Activated CD8-positive, alpha-beta T cell treated with anti-CD3 and anti-CD28 coated beads for 36 hours (primary cell): Measurements from ENCODE around the gene COPS7B. TPM values are rescaled to one million over a fixed set of nuclear protein-coding genes. Genes with fewer than 3 reads are reported as not detected.

Experiments
- ATAC-seq: fragments of 200-7000 bp; cut with Tn5 transposase; one replicate; pipeline ENCODE4 v1.10.0; 2021; ENCODE audit warnings: mild to moderate bottlenecking, moderate library complexity
- CTCF ChIA-PET: fragments of 350-600 bp; sonication (Branson Sonifier 250); formaldehyde crosslinking; loops from one replicate; lab custom pipeline; 2021; ENCODE audit warnings: antibody characterized with exemption; lab: Charles Lee
- POLR2A ChIA-PET: fragments of 350-600 bp; sonication (Branson Sonifier 250); formaldehyde crosslinking; loops from one replicate; lab custom pipeline; 2021; ENCODE audit warnings: antibody characterized with exemption; lab: Charles Lee
- DNase-seq: peaks from one replicate; pipeline ENCODE4 v3.0.0-alpha.2; 2020
- H3K27ac Mint-ChIP-seq: one replicate; pipeline ENCODE4 v1.8.0; 2021; ENCODE audit warnings: mild to moderate bottlenecking, mixed read lengths
- H3K27me3 Mint-ChIP-seq: one replicate; pipeline ENCODE4 v1.8.0; 2021; ENCODE audit warnings: mixed read lengths
- H3K36me3 Mint-ChIP-seq: one replicate; pipeline ENCODE4 v1.8.0; 2021; ENCODE audit warnings: low read depth, mixed read lengths
- H3K4me1 Mint-ChIP-seq: one replicate; pipeline ENCODE4 v1.8.0; 2021; ENCODE audit warnings: low read depth, mixed read lengths
- H3K4me3 Mint-ChIP-seq: one replicate; pipeline ENCODE4 v1.8.0; 2021; ENCODE audit warnings: mild to moderate bottlenecking, moderate library complexity, mixed read lengths
- H3K9me3 Mint-ChIP-seq: one replicate; pipeline ENCODE4 v1.8.0; 2021; ENCODE audit warnings: mixed read lengths
- intact Hi-C: fragments of 100-400 bp; cut with micrococcal nuclease; formaldehyde crosslinking; loops from one replicate; pipeline ENCODE4 v1.10.0; 2022
- total RNA-seq, 2 experiments: library from RNA; stranded (reverse); gene quantifications; one replicate each; pipeline ENCODE4 v1.2.3, GENCODE V29; 2021
- TF ChIP-seq, protein P1 (sequence below): fragments of 200-600 bp; IDR thresholded peaks from one replicate; pipeline ENCODE4 v1.8.0; 2022; ENCODE audit warnings: antibody characterized with exemption, mild to moderate bottlenecking

COPS7B gene
- total RNA-seq, 2 experiments from 2014 or later, result 51.3 to 53.6 TPM

DNA sequence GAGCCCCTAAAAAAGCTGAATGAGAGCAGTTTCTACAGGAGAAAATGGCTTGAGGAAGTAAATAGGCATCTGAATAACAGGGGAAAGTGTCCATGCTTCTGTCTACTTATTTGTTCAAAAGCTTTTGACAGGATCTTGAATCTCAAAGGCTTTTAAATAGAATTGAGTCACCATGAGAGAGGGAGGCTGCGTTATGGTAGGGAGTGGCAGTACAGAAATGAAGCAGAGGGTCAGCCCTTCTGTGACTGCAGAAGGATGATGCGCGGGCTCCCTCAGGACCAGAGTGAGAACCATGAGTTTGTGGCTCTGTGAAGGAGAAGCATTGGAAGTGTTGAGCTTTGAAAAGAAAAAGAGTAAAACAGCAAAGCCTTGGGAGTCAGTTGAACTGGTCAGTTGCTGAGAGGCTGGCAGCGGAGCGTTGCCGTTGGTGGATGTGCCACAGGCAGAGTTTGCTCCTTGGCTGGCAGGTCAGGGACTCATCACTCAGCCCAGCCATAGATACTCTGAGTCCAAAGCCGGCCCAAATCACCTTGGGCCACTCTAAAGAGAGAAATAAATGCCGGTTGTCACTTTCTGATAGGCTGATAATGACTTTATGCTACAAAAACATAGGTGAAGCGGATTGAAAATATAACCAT, 17.4 kb downstream of the COPS7B start:
- Mint-ChIP-seq H3K9me3 (no peaks in the 10 kb centered on the region), H3K4me3 (no peak overlapping the region), H3K27ac (no peak overlapping the region), H3K27me3 (no peaks in the 10 kb centered on the region), H3K4me1 (peaks cover 2% of the 10 kb centered on the region), H3K36me3 (peaks cover 21% of the 10 kb centered on the region)
- intact Hi-C loops, result no loop called here
- ChIA-PET POLR2A (no interaction called here), CTCF (interaction anchor here (1.2 to 1.6 kb wide), 2 partner anchors 9 to 90 kb away, joined by 3 read pairs; no protein-coding TSS in a partner anchor)
- ATAC-seq, result no peak
- TF ChIP-seq, protein P1, sequence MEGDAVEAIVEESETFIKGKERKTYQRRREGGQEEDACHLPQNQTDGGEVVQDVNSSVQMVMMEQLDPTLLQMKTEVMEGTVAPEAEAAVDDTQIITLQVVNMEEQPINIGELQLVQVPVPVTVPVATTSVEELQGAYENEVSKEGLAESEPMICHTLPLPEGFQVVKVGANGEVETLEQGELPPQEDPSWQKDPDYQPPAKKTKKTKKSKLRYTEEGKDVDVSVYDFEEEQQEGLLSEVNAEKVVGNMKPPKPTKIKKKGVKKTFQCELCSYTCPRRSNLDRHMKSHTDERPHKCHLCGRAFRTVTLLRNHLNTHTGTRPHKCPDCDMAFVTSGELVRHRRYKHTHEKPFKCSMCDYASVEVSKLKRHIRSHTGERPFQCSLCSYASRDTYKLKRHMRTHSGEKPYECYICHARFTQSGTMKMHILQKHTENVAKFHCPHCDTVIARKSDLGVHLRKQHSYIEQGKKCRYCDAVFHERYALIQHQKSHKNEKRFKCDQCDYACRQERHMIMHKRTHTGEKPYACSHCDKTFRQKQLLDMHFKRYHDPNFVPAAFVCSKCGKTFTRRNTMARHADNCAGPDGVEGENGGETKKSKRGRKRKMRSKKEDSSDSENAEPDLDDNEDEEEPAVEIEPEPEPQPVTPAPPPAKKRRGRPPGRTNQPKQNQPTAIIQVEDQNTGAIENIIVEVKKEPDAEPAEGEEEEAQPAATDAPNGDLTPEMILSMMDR, result no peak
- DNase-seq, result no peak

DNA sequence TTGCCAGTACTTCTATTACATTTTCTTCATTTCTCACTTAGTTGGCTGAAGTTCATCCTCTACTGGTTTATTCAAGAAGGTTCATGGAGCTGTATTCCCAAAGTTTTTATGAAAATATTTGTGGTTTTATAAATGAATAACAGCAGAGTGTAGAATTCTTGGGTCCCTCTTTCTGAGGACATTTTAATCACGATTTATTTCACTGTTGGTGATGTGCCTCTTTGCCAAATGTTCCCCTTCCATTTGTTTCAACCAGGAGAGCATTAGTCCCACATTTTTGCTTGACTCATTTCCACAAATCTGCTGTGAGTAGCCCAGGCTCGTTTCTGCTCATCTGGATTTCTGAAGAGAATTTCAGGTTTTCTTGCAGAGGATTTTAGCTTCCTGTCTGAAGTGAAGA, 20.8 kb downstream of the COPS7B start:
- ChIA-PET POLR2A (no interaction called here), CTCF (interaction anchor here (1.0 to 1.3 kb wide), 2 partner anchors 44 to 94 kb away, joined by 3 to 4 read pairs; no protein-coding TSS in a partner anchor)
- no peak for DNase-seq
- H3K27me3 Mint-ChIP-seq, result no peaks in the 10 kb centered on the region
- H3K27ac Mint-ChIP-seq, result no peak overlapping the region
- TF ChIP-seq, protein P1, result no peak
- H3K36me3 Mint-ChIP-seq, result peaks cover 20% of the 10 kb centered on the region
- H3K4me3 Mint-ChIP-seq, result no peak overlapping the region
- ATAC-seq, result no peak
- H3K9me3 Mint-ChIP-seq, result no peaks in the 10 kb centered on the region
- peaks cover 2% of the 10 kb centered on the region for H3K4me1 Mint-ChIP-seq
- intact Hi-C loops, result no loop called here

DNA sequence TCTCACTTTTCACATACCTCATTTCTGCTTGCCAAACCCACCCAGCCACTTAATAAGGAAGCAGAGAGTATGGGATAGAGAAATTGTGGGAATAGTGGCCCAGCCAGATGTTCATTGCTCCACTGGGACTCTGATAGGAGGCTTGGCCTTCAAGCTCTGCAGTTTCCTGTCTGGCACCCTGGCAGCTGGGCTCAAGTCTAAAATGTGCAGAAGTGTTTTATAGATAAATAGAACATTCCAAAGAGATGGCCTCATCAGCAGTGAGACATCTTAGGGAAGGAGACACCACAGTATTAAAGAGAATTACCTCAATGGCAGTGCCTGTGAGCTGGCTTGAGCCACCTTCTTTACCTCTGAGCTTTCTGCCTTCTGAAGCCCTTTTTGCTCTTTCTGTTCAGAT, 24.7 kb downstream of the COPS7B start:
- DNase-seq, result no peak
- Mint-ChIP-seq H3K36me3 (peaks cover 39% of the 10 kb centered on the region), H3K4me3 (no peak overlapping the region), H3K27me3 (no peaks in the 10 kb centered on the region), H3K9me3 (no peaks in the 10 kb centered on the region), H3K27ac (no peak overlapping the region), H3K4me1 (no peaks in the 10 kb centered on the region)
- TF ChIP-seq, protein P1, result no peak
- CTCF ChIA-PET, result interaction anchor here (2.7 kb wide), 1 partner anchor 10 kb away, joined by 11 read pairs; no protein-coding TSS in a partner anchor
- POLR2A ChIA-PET, result interaction anchor here (1.0 to 1.1 kb wide), 2 partner anchors 10 to 25 kb away, joined by 3 read pairs; partner anchors contain the start of gene COPS7B
- no peak for ATAC-seq
- intact Hi-C loops, result no loop called here

DNA sequence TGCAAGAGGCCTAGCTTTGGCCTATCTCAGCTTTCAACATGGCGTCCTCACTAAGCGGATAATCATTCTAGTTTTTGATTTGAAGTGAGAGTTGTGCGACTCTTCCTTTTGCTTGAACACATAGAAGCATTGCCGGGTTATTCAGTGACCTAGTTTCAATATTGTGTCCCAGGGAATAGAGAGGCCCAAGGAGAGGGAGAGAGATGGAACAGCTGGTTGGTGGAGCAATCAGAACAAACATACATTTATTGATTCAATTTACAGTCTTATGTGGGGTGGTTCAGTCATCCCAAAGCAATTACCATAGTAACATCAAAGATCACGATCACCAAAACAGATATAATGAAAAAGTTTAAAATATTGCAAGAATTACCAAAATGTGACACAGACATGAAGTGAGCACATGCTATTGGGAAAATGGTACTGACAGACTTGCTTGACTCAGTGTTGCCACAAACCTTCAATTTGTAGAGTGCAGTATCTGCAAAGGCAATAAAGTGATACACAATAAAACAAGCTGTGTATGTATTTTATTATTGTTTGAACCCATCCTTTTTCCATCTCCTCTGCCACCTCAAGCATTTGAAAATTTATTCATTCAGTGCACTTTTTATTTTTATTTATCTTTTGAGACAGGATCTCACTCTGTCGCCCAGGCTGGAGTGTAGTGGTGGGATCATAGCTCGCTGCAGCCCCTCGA, 30.2 kb downstream of the COPS7B start:
- Mint-ChIP-seq H3K4me1 (no peaks in the 10 kb centered on the region), H3K27ac (no peak overlapping the region), H3K27me3 (peaks cover under 1% of the 10 kb centered on the region), H3K9me3 (no peaks in the 10 kb centered on the region), H3K36me3 (peaks cover 21% of the 10 kb centered on the region), H3K4me3 (no peak overlapping the region)
- intact Hi-C loops, result no loop called here
- no peak for DNase-seq
- no peak for ATAC-seq
- CTCF ChIA-PET, result interaction anchor here (0.6 to 1.3 kb wide), 5 partner anchors 15 to 147 kb away, joined by 3 to 6 read pairs (median 3); no protein-coding TSS in a partner anchor
- POLR2A ChIA-PET, result no interaction called here
- TF ChIP-seq, protein P1, result no peak
